Liver (tissue), 9 donors: ENCODE data around the gene TWIST2. TPM values are rescaled to one million over a fixed set of nuclear protein-coding genes. Genes with fewer than 3 reads are reported as not detected.

Experiments
- DNase-seq: peaks from one replicate; pipeline ENCODE4 v3.0.0-alpha.2; 2017; ENCODE audit warnings: low spot score
- H3K27ac ChIP-seq, 2 donors: one replicate each; pipeline ENCODE4 v1.7.0; 2013; ENCODE audit warnings: inconsistent platforms in 2 of 2, low read length in 2 of 2, control low read depth in 1 of 2, low read depth in 1 of 2, mild to moderate bottlenecking in 1 of 2
- H3K27me3 ChIP-seq, 4 donors: one replicate each; pipeline versions ENCODE4 v1.6.1 to v1.7.0; 2013; ENCODE audit warnings: low read length in 3 of 4, inconsistent platforms in 1 of 4, mild to moderate bottlenecking in 1 of 4, moderate library complexity in 1 of 4; ENCODE audit not compliant: control insufficient read depth in 4 of 4, insufficient read depth in 4 of 4
- H3K36me3 ChIP-seq, 4 donors: one replicate each; pipeline versions ENCODE4 v1.6.1 to v1.7.0; 2013; ENCODE audit warnings: low read length in 3 of 4, mild to moderate bottlenecking in 3 of 4, low read depth in 1 of 4, moderate library complexity in 1 of 4; ENCODE audit not compliant: control insufficient read depth in 4 of 4, insufficient read depth in 3 of 4
- H3K4me1 ChIP-seq, 4 donors: one replicate each; pipeline versions ENCODE4 v1.6.1 to v1.7.0; 2013; ENCODE audit warnings: low read length in 3 of 4, mild to moderate bottlenecking in 3 of 4, moderate library complexity in 1 of 4; ENCODE audit not compliant: control insufficient read depth in 4 of 4, insufficient read depth in 4 of 4
- H3K4me3 ChIP-seq, 3 donors: one replicate each; pipeline versions ENCODE4 v1.6.1 to v1.7.0; 2013; ENCODE audit warnings: low read length in 3 of 3, control low read depth in 1 of 3, low read depth in 1 of 3, mild to moderate bottlenecking in 1 of 3
- H3K9ac ChIP-seq, 2 donors: one replicate each; pipeline ENCODE4 v1.7.0; 2013; ENCODE audit warnings: low read length in 2 of 2, mild to moderate bottlenecking in 2 of 2, moderate library complexity in 2 of 2, control low read depth in 1 of 2, low read depth in 1 of 2
- H3K9me3 ChIP-seq, 4 donors: one replicate each; pipeline versions ENCODE4 v1.6.1 to v1.7.0; 2013; ENCODE audit warnings: low read length in 3 of 4; ENCODE audit not compliant: control insufficient read depth in 4 of 4
- EGR1 ChIP-seq, 2 donors: IDR thresholded peaks; 2 replicates each; pipeline ENCODE4 v1.6.1; 2016 to 2018; ENCODE audit warnings: antibody characterized with exemption in 2 of 2, low read depth in 2 of 2
- FOXA1 ChIP-seq: IDR thresholded peaks from 2 replicates; pipeline ENCODE4 v1.6.1; 2016; ENCODE audit warnings: antibody characterized with exemption
- FOXA2 ChIP-seq: IDR thresholded peaks from 2 replicates; pipeline ENCODE4 v1.6.1; 2016; ENCODE audit warnings: antibody characterized with exemption
- GABPA ChIP-seq, 2 donors: IDR thresholded peaks in 1 of 2; conservative IDR thresholded peaks in 1 of 2; 2 replicates each; pipeline ENCODE4 v1.6.1; 2016; ENCODE audit warnings: antibody characterized with exemption in 2 of 2, mild to moderate bottlenecking in 1 of 2, moderate library complexity in 1 of 2
- HNF4A ChIP-seq, 2 donors: conservative IDR thresholded peaks; 2 replicates each; pipeline ENCODE4 v1.6.1; 2016; ENCODE audit warnings: antibody characterized with exemption in 2 of 2, mild to moderate bottlenecking in 2 of 2
- HNF4G ChIP-seq: IDR thresholded peaks from 2 replicates; pipeline ENCODE4 v1.6.1; 2016; ENCODE audit warnings: antibody characterized with exemption
- JUND ChIP-seq, 2 donors: IDR thresholded peaks; 2 replicates each; pipeline ENCODE4 v1.6.1; 2016; ENCODE audit warnings: antibody characterized with exemption in 2 of 2
- NR2F2 ChIP-seq: IDR thresholded peaks from 2 replicates; pipeline ENCODE4 v1.6.1; 2016; ENCODE audit warnings: antibody characterized with exemption
- RXRA ChIP-seq, 2 donors: IDR thresholded peaks; 2 replicates each; pipeline ENCODE4 v1.6.1; 2017 to 2018; ENCODE audit warnings: antibody characterized with exemption in 2 of 2, mild to moderate bottlenecking in 1 of 2
- SP1 ChIP-seq: IDR thresholded peaks from 2 replicates; pipeline ENCODE4 v1.6.1; 2018; ENCODE audit warnings: antibody characterized with exemption, mild to moderate bottlenecking
- TAF1 ChIP-seq: conservative IDR thresholded peaks from 2 replicates; pipeline ENCODE4 v1.6.1; 2016; ENCODE audit warnings: antibody characterized with exemption, mild to moderate bottlenecking
- YY1 ChIP-seq: IDR thresholded peaks from 2 replicates; pipeline ENCODE4 v1.6.1; 2016; ENCODE audit warnings: antibody characterized with exemption, mild to moderate bottlenecking
- WGBS: extraction: QIAGEN DNeasy Blood & Tissue Kit; methylation state at CpG from one replicate; pipeline ENCODE4 v1.1.7; 2013; 5-methylcytosine and 5-hydroxymethylcytosine counted together
- polyA plus RNA-seq, 2 donors: library from polyadenylated mRNA; stranded (reverse) in 1 of 2; unstranded in 1 of 2; fragments of 200-250 nt in 1 of 2; fragments of >200 nt in 1 of 2; fragmentation: Nextera tagmentation in 1 of 2; extraction: Ambion mirVana in 1 of 2; gene quantifications; one replicate each; pipeline versions ENCODE4 v1.2.1 to v1.2.3, GENCODE V29; 2013 to 2015
- total RNA-seq, 2 donors: library from RNA; depleted of rRNA; stranded (reverse); fragments of >200 nt; gene quantifications; one replicate each; pipeline ENCODE4 v1.2.3, GENCODE V29; 2014
- TF ChIP-seq, protein P1 (sequence below): fragments of 150-350 bp; IDR thresholded peaks from 2 replicates; pipeline ENCODE4 v1.5.1; 2017; ENCODE audit warnings: improper control_type of control experiment, low read depth, low read length; ENCODE audit not compliant: missing input control
- TF ChIP-seq, protein P2 (sequence below): IDR thresholded peaks from 2 replicates; pipeline ENCODE4 v1.6.1; 2016; ENCODE audit warnings: antibody characterized with exemption
- TF ChIP-seq, protein P3 (sequence below): IDR thresholded peaks from 2 replicates; pipeline ENCODE4 v1.6.1; 2016; ENCODE audit warnings: antibody characterized with exemption, mild to moderate bottlenecking
- TF ChIP-seq, protein P4 (sequence below): IDR thresholded peaks from 2 replicates; pipeline ENCODE4 v1.6.1; 2016; ENCODE audit warnings: antibody characterized with exemption
- TF ChIP-seq, protein P5 (sequence below): IDR thresholded peaks from 2 replicates; pipeline ENCODE4 v1.6.1; 2016; ENCODE audit warnings: antibody characterized with exemption
- donor health status: healthy.
- donor health status: healthy.
- donor health status: healthy.
- donor health status: healthy.
- donor health status: healthy.

The TWIST2 gene
- total and polyA plus RNA-seq, 4 donors: 0.17 to 0.20 (median 0.19) TPM; not detected in 1

DNA sequence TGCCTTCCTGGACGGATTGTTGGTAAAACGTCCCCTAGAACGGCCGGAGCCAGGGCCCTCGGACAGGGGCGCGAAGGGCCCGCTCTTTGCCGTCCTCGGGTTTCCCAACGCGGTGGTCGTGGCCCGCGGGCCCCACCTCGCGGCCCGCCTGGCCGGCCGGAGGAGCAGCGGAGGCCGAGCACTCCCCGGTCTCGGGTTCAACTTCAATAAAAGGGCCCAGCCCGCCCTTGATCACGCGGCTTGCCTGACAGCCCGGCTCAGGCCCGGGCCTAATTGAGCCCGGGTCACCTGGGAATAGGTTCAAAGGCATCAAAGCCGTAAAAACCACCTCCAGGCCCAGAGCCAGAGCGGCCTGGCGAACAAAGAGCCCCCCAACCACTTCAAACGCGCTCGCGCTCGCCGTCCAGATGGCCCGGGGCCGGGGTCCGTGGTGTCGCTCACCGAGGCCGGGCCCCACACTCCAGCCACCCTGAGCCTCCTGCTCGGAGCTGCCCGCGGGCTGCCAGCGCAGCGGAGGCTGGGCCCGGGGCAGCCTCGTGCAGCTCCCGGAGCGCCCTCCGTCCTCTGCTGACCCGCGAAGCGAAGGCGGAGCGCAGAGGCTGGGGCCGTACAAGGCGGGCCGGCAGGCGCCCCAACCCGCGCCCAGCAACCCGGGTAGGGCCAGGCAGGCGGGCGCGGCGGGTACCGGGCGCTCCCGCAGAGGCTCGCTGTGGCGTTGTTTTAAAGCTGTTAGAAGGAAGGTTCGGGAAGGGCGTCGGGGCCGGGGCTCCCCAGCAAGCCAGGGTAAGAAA is 1.1 kb upstream of the TWIST2 start (continued):
- TF ChIP-seq, protein P1, sequence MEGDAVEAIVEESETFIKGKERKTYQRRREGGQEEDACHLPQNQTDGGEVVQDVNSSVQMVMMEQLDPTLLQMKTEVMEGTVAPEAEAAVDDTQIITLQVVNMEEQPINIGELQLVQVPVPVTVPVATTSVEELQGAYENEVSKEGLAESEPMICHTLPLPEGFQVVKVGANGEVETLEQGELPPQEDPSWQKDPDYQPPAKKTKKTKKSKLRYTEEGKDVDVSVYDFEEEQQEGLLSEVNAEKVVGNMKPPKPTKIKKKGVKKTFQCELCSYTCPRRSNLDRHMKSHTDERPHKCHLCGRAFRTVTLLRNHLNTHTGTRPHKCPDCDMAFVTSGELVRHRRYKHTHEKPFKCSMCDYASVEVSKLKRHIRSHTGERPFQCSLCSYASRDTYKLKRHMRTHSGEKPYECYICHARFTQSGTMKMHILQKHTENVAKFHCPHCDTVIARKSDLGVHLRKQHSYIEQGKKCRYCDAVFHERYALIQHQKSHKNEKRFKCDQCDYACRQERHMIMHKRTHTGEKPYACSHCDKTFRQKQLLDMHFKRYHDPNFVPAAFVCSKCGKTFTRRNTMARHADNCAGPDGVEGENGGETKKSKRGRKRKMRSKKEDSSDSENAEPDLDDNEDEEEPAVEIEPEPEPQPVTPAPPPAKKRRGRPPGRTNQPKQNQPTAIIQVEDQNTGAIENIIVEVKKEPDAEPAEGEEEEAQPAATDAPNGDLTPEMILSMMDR: no peak
- TF ChIP-seq EGR1 (IDR thresholded peaks at IDR 0.05; ENCODE audit: low read depth in 2 of 2) (no peak), GABPA (IDR thresholded peaks at IDR 0.05 in 1 of 2, conservative IDR thresholded peaks at IDR 0.05 in 1 of 2) (no peak), NR2F2 (no peak), RXRA (IDR thresholded peaks at IDR 0.05) (no peak)

DNA sequence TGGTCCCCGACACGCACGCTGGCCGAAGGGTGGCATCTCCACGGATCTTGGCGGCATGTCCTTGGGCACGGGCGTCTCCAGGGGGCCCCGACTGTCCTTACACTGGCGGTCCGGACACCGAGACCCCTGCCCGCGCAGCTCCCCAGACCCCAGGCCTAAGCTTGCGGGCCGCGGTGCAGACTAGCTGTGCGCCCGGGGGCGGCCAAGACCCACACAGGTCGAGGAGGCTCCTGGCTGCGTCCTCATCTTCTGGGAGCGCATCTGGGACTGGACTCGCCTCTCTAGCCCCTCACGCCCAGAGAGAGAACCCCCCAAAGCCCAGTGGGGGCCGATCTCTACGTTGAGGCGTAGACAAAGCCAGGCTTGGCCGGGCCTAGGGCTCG is 475 bp upstream of the TWIST2 start:
- no peak overlapping the region for H3K9ac ChIP-seq
- TF ChIP-seq RXRA (IDR thresholded peaks at IDR 0.05) (no peak), FOXA2 (no peak), JUND (IDR thresholded peaks at IDR 0.05) (no peak), YY1 (no peak), SP1 (no peak), FOXA1 (no peak), EGR1 (IDR thresholded peaks at IDR 0.05; ENCODE audit: low read depth in 2 of 2) (no peak), NR2F2 (no peak), GABPA (IDR thresholded peaks at IDR 0.05 in 1 of 2, conservative IDR thresholded peaks at IDR 0.05 in 1 of 2) (no peak), TAF1 (no peak), HNF4G (no peak), HNF4A (conservative IDR thresholded peaks at IDR 0.05) (no peak)
- TF ChIP-seq, protein P1: no peak
- TF ChIP-seq, protein P2, sequence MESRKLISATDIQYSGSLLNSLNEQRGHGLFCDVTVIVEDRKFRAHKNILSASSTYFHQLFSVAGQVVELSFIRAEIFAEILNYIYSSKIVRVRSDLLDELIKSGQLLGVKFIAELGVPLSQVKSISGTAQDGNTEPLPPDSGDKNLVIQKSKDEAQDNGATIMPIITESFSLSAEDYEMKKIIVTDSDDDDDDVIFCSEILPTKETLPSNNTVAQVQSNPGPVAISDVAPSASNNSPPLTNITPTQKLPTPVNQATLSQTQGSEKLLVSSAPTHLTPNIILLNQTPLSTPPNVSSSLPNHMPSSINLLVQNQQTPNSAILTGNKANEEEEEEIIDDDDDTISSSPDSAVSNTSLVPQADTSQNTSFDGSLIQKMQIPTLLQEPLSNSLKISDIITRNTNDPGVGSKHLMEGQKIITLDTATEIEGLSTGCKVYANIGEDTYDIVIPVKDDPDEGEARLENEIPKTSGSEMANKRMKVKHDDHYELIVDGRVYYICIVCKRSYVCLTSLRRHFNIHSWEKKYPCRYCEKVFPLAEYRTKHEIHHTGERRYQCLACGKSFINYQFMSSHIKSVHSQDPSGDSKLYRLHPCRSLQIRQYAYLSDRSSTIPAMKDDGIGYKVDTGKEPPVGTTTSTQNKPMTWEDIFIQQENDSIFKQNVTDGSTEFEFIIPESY: no peak
- TF ChIP-seq, protein P3, sequence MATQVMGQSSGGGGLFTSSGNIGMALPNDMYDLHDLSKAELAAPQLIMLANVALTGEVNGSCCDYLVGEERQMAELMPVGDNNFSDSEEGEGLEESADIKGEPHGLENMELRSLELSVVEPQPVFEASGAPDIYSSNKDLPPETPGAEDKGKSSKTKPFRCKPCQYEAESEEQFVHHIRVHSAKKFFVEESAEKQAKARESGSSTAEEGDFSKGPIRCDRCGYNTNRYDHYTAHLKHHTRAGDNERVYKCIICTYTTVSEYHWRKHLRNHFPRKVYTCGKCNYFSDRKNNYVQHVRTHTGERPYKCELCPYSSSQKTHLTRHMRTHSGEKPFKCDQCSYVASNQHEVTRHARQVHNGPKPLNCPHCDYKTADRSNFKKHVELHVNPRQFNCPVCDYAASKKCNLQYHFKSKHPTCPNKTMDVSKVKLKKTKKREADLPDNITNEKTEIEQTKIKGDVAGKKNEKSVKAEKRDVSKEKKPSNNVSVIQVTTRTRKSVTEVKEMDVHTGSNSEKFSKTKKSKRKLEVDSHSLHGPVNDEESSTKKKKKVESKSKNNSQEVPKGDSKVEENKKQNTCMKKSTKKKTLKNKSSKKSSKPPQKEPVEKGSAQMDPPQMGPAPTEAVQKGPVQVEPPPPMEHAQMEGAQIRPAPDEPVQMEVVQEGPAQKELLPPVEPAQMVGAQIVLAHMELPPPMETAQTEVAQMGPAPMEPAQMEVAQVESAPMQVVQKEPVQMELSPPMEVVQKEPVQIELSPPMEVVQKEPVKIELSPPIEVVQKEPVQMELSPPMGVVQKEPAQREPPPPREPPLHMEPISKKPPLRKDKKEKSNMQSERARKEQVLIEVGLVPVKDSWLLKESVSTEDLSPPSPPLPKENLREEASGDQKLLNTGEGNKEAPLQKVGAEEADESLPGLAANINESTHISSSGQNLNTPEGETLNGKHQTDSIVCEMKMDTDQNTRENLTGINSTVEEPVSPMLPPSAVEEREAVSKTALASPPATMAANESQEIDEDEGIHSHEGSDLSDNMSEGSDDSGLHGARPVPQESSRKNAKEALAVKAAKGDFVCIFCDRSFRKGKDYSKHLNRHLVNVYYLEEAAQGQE: no peak
- TF ChIP-seq, protein P4, sequence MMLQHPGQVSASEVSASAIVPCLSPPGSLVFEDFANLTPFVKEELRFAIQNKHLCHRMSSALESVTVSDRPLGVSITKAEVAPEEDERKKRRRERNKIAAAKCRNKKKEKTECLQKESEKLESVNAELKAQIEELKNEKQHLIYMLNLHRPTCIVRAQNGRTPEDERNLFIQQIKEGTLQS: no peak
- TF ChIP-seq, protein P5, sequence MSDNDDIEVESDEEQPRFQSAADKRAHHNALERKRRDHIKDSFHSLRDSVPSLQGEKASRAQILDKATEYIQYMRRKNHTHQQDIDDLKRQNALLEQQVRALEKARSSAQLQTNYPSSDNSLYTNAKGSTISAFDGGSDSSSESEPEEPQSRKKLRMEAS: no peak
- H3K27me3 ChIP-seq: peaks cover 0 to 21% (median 13%) of the 10 kb centered on the region in 4 donors
- H3K9me3 ChIP-seq: no peaks in the 10 kb centered on the region
- no peak overlapping the region for H3K27ac ChIP-seq
- H3K36me3 ChIP-seq: no peaks in the 10 kb centered on the region
- H3K4me1 ChIP-seq: peaks cover 15 to 28% (median 18%) of the 10 kb centered on the region in 4 donors
- no peak for DNase-seq
- peak overlapping the region in 2 of 3 donors; percentile 20 to 68 for H3K4me3 ChIP-seq
- 6% methylated on average over 30 of the region's 30 CpGs for WGBS
